Fibroblast of villous mesenchyme (primary cell): Measurements from ENCODE around the gene TOP2B. TPM values are rescaled to one million over a fixed set of nuclear protein-coding genes. Genes with fewer than 3 reads are reported as not detected.

ENCODE experiments used
- DNase-seq: peaks from one replicate; pipeline ENCODE4 v3.0.0-alpha.2; 2010; ENCODE audit warnings: low read depth
- H3K4me3 ChIP-seq: 2 replicates; pipeline ENCODE4 v1.5.1; 2011; ENCODE audit warnings: low read depth, mild to moderate bottlenecking, low read length
- total RNA-seq: library from RNA; depleted of rRNA; stranded (reverse); fragments of >200 nt; gene quantifications from 2 replicates; pipeline ENCODE4 v1.2.3, GENCODE V29; 2012
- TF ChIP-seq, protein P1 (sequence below): IDR thresholded peaks from 2 replicates; pipeline ENCODE4 v1.5.1; 2012; ENCODE audit warnings: low read depth, mild to moderate bottlenecking, low read length; ENCODE audit not compliant: insufficient read depth

Gene TOP2B
- total RNA-seq, 1 donor, result 88.5 TPM

DNA sequence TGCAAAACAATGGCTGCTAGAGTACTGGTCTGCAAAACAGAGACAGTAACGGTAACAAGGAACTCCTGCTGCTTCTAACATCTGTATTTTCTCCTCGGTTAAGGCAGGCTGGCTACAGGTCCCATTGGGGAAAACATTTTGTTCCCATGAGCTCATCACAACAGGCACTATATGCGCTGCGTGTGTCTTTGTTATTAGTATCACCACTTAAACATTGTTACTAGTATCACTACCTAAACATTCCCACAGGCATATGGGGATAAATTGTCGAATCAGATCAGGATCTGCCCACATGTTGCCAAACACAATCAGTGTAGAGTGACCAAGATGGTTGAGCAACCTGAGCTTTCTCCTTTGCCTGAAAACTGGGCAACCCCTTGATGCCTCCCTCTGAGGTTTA is 77.2 kb downstream of the TOP2B start:
- peak; percentile 63 for DNase-seq
- TF ChIP-seq, protein P1, sequence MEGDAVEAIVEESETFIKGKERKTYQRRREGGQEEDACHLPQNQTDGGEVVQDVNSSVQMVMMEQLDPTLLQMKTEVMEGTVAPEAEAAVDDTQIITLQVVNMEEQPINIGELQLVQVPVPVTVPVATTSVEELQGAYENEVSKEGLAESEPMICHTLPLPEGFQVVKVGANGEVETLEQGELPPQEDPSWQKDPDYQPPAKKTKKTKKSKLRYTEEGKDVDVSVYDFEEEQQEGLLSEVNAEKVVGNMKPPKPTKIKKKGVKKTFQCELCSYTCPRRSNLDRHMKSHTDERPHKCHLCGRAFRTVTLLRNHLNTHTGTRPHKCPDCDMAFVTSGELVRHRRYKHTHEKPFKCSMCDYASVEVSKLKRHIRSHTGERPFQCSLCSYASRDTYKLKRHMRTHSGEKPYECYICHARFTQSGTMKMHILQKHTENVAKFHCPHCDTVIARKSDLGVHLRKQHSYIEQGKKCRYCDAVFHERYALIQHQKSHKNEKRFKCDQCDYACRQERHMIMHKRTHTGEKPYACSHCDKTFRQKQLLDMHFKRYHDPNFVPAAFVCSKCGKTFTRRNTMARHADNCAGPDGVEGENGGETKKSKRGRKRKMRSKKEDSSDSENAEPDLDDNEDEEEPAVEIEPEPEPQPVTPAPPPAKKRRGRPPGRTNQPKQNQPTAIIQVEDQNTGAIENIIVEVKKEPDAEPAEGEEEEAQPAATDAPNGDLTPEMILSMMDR, result no peak
- no peak overlapping the region for H3K4me3 ChIP-seq

DNA sequence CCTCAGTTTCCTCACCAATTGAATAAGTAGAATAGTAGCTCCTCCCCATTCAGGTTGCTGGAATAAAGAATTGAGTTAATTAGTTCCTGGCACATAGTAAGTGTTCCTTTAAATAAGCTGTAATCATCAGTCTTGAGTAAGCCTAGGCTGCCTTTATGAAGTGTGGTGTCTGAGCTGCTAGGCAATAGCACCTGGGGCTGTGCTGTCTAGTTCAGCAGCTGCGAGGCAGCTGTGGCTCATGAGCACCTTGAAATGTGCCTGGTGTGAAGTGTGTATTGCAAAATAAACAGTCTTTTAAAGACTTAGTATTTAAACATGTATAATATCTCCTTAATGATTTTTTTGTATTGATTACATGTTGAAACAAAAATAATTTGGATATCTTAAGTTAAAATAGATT is 77.6 kb downstream of the TOP2B start:
- TF ChIP-seq, protein P1, result no peak
- DNase-seq, result peak; percentile 49
- no peak overlapping the region for H3K4me3 ChIP-seq

DNA sequence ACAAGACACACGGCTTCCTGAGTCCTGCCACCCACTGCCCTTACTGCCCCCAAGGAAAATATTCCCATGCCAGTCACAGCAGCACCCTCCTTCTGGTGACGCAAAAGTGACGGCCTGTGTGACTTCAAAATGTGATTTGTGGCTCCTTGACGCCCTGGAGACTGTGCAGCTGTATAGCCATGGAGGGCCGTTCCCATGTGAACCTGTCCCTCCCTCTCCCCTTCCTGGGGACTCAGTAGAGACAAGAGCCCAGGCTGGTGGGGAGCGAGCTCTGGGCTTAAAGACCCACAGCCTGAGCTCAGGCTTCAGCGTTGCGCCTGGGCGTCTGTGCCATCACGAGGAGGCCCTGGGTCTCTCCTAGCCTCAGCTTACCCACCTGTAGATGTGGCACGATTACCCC is 78.2 kb downstream of the TOP2B start:
- H3K4me3 ChIP-seq, result no peak overlapping the region
- TF ChIP-seq, protein P1, result no peak
- DNase-seq, result no peak

DNA sequence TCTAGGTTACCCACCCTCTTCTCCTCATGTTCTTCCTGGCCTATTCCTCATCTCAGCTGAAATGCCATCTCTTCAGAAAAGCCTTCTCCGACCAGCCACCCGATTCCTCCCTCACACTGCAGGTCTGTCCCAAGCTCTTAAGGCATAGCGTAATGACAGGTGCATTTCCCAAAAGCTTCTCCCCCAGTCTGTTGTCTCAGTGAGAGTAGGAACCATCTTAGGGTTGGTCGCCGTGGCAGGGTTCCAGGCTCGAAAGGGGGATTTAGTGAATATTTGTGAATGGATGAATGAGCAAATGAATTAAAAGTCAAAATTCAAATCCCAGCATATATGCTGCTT is 78.6 kb downstream of the TOP2B start:
- TF ChIP-seq, protein P1, result no peak
- H3K4me3 ChIP-seq, result no peak overlapping the region
- DNase-seq, result no peak

DNA sequence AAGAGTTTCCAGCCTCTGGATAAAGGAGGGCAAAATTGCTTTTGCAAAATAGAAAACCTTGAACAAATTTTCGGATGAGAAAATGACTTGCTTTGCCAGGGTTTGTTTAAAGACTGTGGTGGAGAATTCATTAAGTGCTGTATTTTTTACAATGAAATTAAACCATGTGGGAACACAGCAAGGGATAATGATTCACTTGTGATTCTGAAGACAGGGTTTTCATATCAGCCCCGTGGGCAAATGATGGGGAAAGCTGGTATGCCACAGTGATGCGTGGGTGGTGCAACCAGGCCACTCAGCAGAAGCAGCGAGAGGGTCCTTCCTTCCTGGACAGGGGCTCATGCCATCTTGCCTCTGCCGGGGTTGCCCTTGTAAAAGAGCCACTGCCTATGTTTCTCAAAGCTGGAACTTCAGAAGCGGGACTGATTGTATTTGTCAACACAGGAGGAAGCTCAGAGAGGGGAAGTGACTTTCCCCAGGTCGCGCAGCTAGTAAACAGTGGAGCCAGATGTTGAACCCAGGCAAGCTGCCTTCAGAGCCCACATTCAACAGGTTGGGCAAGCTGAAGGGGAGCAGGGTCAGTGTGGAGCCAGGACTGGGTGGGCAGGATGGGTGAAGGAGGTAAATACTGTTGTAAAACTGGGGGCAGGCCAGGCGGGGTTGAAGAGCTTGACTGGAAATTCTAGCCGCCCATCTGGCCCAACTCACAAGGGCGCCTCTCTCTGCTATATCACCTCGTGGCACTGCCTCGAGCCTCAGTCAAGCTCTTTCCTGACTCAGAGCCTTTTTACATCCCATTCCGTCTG is 79.1 kb downstream of the TOP2B start:
- TF ChIP-seq, protein P1, result no peak
- no peak for DNase-seq
- H3K4me3 ChIP-seq, result no peak overlapping the region

DNA sequence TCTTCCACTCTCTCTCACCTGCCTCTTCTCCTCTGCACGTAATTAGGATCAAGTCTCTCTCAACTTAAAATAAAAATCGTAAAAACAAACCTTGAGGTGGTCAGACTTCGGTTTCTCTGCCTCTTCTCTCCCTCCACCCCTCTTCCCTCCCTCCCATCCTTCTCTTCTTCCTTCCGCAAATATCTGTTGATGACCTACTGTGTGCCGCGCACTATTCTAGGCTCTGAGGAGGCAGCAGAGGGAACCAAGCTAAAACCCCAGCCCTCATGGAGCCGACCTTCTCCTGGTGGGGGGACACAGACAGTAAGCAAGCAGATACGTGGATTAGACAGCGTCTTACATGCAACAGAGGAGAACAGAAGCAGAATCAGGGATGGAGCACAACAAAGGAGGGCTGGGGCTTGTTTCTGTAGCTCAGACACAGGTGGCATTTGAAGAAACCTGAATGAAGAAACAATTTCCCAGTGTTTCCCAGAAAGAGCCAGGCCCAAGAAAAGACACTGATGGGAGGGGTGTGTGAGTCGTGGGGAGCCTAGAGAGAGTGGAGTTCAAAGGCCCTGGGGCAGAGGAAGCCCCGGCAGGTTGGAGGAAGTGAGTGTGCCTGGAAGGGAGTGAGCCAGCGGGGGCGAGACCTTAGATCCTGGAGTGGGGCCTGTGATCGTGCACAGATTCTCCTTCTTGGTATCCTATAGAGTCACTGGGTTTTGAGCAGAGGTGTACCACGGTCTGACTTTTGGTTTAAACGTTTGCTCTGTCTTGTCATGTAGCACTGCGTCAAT is 80.5 kb downstream of the TOP2B start:
- no peak for DNase-seq
- TF ChIP-seq, protein P1, result no peak
- H3K4me3 ChIP-seq, result no peak overlapping the region
